Panc1 (cell line): ENCODE measurements around the gene R3HDM2. TPM values are rescaled to one million over a fixed set of nuclear protein-coding genes. Genes with fewer than 3 reads are reported as not detected.

Source experiments
- ATAC-seq: fragments of 200-7000 bp; cut with Tn5 transposase; 2 replicates; pipeline ENCODE4 v1.9.1; 2020; ENCODE audit warnings: mild to moderate bottlenecking, moderate library complexity
- BruUV-seq: library from RNA; stranded (reverse); fragments of 400-500 nt; replicated peaks from 2 replicates; lab custom pipeline; 2021; lab: Mats Ljungman, UMichigan
- CTCF ChIA-PET: fragments of 300-600 bp; sonication (Branson Sonifier 250); formaldehyde crosslinking; loops from one replicate; lab custom pipeline; 2022; ENCODE audit warnings: antibody characterized with exemption; lab: Charles Lee
- POLR2A ChIA-PET: fragments of 300-600 bp; sonication (Branson Sonifier 250); formaldehyde crosslinking; loops from one replicate; lab custom pipeline; 2022; ENCODE audit warnings: antibody characterized with exemption; lab: Charles Lee
- DNase-seq: peaks from one replicate; pipeline ENCODE4 v3.0.0-alpha.2; 2010; ENCODE audit warnings: low read depth, low spot score
- H3K27ac ChIP-seq: 2 replicates; pipeline ENCODE4 v1.5.1; 2011; ENCODE audit warnings: mild to moderate bottlenecking, low read length, inconsistent platforms
- H3K27me3 ChIP-seq: fragments of 200-500 bp; sonication (Bioruptor generic); 2 replicates; pipeline ENCODE4 v1.6.0; 2014; ENCODE audit warnings: low read length, inconsistent platforms; ENCODE audit not compliant: control insufficient read depth, insufficient read depth
- H3K36me3 ChIP-seq: fragments of 200-500 bp; sonication (Bioruptor generic); 2 replicates; pipeline ENCODE4 v1.5.1; 2014; ENCODE audit warnings: inconsistent platforms, mild to moderate bottlenecking, low read length, moderate library complexity; ENCODE audit not compliant: control insufficient read depth, insufficient read depth
- H3K4me1 ChIP-seq: 2 replicates; pipeline ENCODE4 v1.5.1; 2011; ENCODE audit warnings: inconsistent platforms, mild to moderate bottlenecking, low read length, moderate library complexity; ENCODE audit not compliant: control insufficient read depth, insufficient read depth
- H3K4me3 ChIP-seq, 2 experiments: 2 replicates each; pipeline ENCODE4 v1.5.1; 2011 to 2012; ENCODE audit warnings: low read depth in 2 of 2, low read length in 2 of 2, mild to moderate bottlenecking in 2 of 2, inconsistent platforms in 1 of 2, moderate library complexity in 1 of 2
- H3K9me3 ChIP-seq: fragments of 200-500 bp; sonication (Bioruptor generic); 2 replicates; pipeline ENCODE4 v1.5.1; 2014; ENCODE audit warnings: low read depth, mild to moderate bottlenecking, inconsistent platforms, low read length, moderate library complexity; ENCODE audit not compliant: control insufficient read depth, insufficient read depth
- CTCF ChIP-seq: fragments of 450-650 bp; IDR thresholded peaks from 2 replicates; pipeline ENCODE4 v1.5.1; 2017; ENCODE audit warnings: mild to moderate bottlenecking
- POLR2AphosphoS5 ChIP-seq: IDR thresholded peaks from 2 replicates; pipeline ENCODE4 v1.6.1; 2012; ENCODE audit warnings: mild to moderate bottlenecking, low read depth, low read length, moderate library complexity
- REST ChIP-seq, 2 experiments: IDR thresholded peaks; 2 replicates each; pipeline ENCODE4 v1.6.1; 2011 to 2012; ENCODE audit warnings: low read depth in 2 of 2, control low read depth in 1 of 2, low read length in 1 of 2, mild to moderate bottlenecking in 1 of 2, moderate library complexity in 1 of 2; ENCODE audit not compliant: insufficient read depth in 1 of 2
- SIN3A ChIP-seq: IDR thresholded peaks from 2 replicates; pipeline ENCODE4 v1.6.1; 2012; ENCODE audit warnings: low read depth, mild to moderate bottlenecking, low read length, moderate library complexity, borderline replicate concordance; ENCODE audit not compliant: insufficient read depth
- TCF7L2 ChIP-seq: IDR thresholded peaks from 2 replicates; pipeline ENCODE4 v1.6.1; 2011; ENCODE audit warnings: mild to moderate bottlenecking, low read depth, low read length, inconsistent platforms
- in situ Hi-C: cut with HindIII; loops from 2 replicates; pipeline ENCODE4 v1.10.0; 2016; ENCODE audit warnings: low sequenced_read_pairs, low pct_unique_long_range_greater_than_20kb
- intact Hi-C: fragments of 100-400 bp; cut with micrococcal nuclease; formaldehyde crosslinking; loops from one replicate; pipeline ENCODE4 v1.10.0; 2022; ENCODE audit not compliant: unreplicated experiment
- total RNA-seq: library from RNA; stranded (reverse); gene quantifications from one replicate; pipeline ENCODE4 v1.2.1, GENCODE V29; 2021; ENCODE audit not compliant: unreplicated experiment

Gene R3HDM2
- total RNA-seq, 1 experiment from 2014 or later: 56.5 TPM

- in situ Hi-C loops: no loop called here
- Histone ChIP-seq H3K27me3 (no peaks in the 10 kb centered on the region), H3K9me3 (no peaks in the 10 kb centered on the region), H3K36me3 (no peaks in the 10 kb centered on the region), H3K4me1 (no peaks in the 10 kb centered on the region), H3K27ac (no peak overlapping the region), H3K4me3 (no peak overlapping the region)
- no TSS peak for BruUV-seq
- intact Hi-C loops: no loop called here
- ATAC-seq (no peak), DNase-seq (no peak)
- ChIA-PET CTCF (no interaction called here), POLR2A (no interaction called here)
- TF ChIP-seq CTCF: no peak
- no peak for TF ChIP-seq SIN3A
- no peak for TF ChIP-seq TCF7L2
- no peak for TF ChIP-seq REST (IDR thresholded peaks at IDR 0.05; ENCODE audit: insufficient read depth in 1 of 2, low read depth in 2 of 2, low read length in 1 of 2)
- TF ChIP-seq POLR2AphosphoS5: no peak
Measured at GRCh38 chr12:57254506-57255280, 176.2 kb downstream of the R3HDM2 start.

- ATAC-seq (no peak), DNase-seq (no peak)
- H3K27ac ChIP-seq: no peak within 1 kb of the TSS
- no peaks in the 10 kb centered on the region for H3K36me3 ChIP-seq
- no peaks in the 10 kb centered on the region for H3K9me3 ChIP-seq
- ChIA-PET POLR2A (interaction anchor here (0.6 kb wide), 1 partner anchor 38 kb away, joined by 6 read pairs; no protein-coding TSS in a partner anchor), CTCF (interaction anchor here (0.7 kb wide), 1 partner anchor 202 kb away, joined by 3 read pairs; no protein-coding TSS in a partner anchor)
- no TSS peak for BruUV-seq
- intact Hi-C loops (no loop called here), in situ Hi-C loops (no loop called here)
- H3K27me3 ChIP-seq: no peaks in the 10 kb centered on the region
- H3K4me1 ChIP-seq: no peaks in the 10 kb centered on the region
- H3K4me3 ChIP-seq: no peak within 1 kb of the TSS
- no peak for TF ChIP-seq SIN3A
- TF ChIP-seq POLR2AphosphoS5: no peak
- no peak for TF ChIP-seq TCF7L2
- no peak for TF ChIP-seq REST (IDR thresholded peaks at IDR 0.05; ENCODE audit: insufficient read depth in 1 of 2, low read depth in 2 of 2, low read length in 1 of 2)
- TF ChIP-seq CTCF: no peak
Measured at GRCh38 chr12:57250956-57251355, 179.9 kb downstream of the R3HDM2 start, which contains the start of gene STAC3. Gene STAC3 (minus strand): TSS chr12:57251187. CDS start chr12:57249636, 1,551 bp downstream.
